K562 (cell line): ENCODE results near the gene TRIM62. TPM values are rescaled to one million over a fixed set of nuclear protein-coding genes. Genes with fewer than 3 reads are reported as not detected.

Experiments used
- BCOR ChIP-seq: fragments of 450-650 bp; IDR thresholded peaks from 2 replicates; pipeline ENCODE4 v1.6.1; 2016
- CLOCK ChIP-seq: fragments of 250-450 bp; sonication (Bioruptor Pico); IDR thresholded peaks from 2 replicates; pipeline ENCODE4 v1.4.0; 2020; ENCODE audit warnings: mild to moderate bottlenecking, moderate library complexity, borderline replicate concordance
- E2F4 ChIP-seq: sonication (generic); formaldehyde crosslinking; IDR thresholded peaks from 2 replicates; pipeline ENCODE4 v1.8.0; 2022; ENCODE audit warnings: mild to moderate bottlenecking, low read depth, missing genetic modification reagents
- ESRRA ChIP-seq: fragments of 450-650 bp; IDR thresholded peaks from 2 replicates; pipeline ENCODE4 v1.6.1; 2014; ENCODE audit warnings: low read depth, mild to moderate bottlenecking, moderate library complexity, borderline replicate concordance
- SMARCA5 ChIP-seq: fragments of 450-650 bp; IDR thresholded peaks from 2 replicates; pipeline ENCODE4 v1.6.1; 2016
- TEAD4 ChIP-seq, 2 experiments: sonication (generic) in 1 of 2; formaldehyde crosslinking in 1 of 2; IDR thresholded peaks; 2 replicates each; pipeline versions ENCODE4 v1.6.1 to v1.8.0; 2012 to 2022; ENCODE audit warnings: borderline replicate concordance in 1 of 2, inconsistent platforms in 1 of 2, low read length in 1 of 2, mild to moderate bottlenecking in 1 of 2, missing genetic modification reagents in 1 of 2
- ZFP36 ChIP-seq: fragments of 150-350 bp; IDR thresholded peaks from 2 replicates; pipeline ENCODE4 v1.6.1; 2018; ENCODE audit warnings: low read length, low read depth; ENCODE audit not compliant: partially characterized antibody
- ZNF184 ChIP-seq: sonication (generic); formaldehyde crosslinking; IDR thresholded peaks from 2 replicates; pipeline ENCODE4 v1.5.0; 2020; ENCODE audit warnings: missing genetic modification reagents
- ZNF445 ChIP-seq: fragments of 250-450 bp; sonication (Bioruptor Pico); IDR thresholded peaks from 2 replicates; pipeline ENCODE4 v1.4.0; 2020; ENCODE audit warnings: low read depth, mild to moderate bottlenecking, moderate library complexity
- polyA plus RNA-seq, 8 experiments: library from polyadenylated mRNA; depleted of rRNA in 4 of 8; stranded (reverse) in 5 of 8; unstranded in 3 of 8; fragments of >200 nt; fragmentation: Nextera tagmentation in 2 of 8; fragmentation: Illumina TruSeq in 1 of 8; extraction: Ambion mirVana in 2 of 8; extraction: Trizol in 1 of 8; gene quantifications; 2 replicates each; pipeline versions ENCODE4 v1.2.1 to v1.2.3, GENCODE V29; 2011 to 2014; ENCODE audit warnings: inconsistent platforms in 1 of 8, missing spikeins in 1 of 8
- total RNA-seq, 7 experiments: library from RNA; depleted of rRNA in 6 of 7; stranded (reverse); fragments of >200 nt in 6 of 7; fragmentation: Illumina TruSeq in 2 of 7; extraction: Trizol in 2 of 7; gene quantifications; 2 replicates each; pipeline versions ENCODE4 v1.2.1 to v1.2.3, GENCODE V29; 2011 to 2021; ENCODE audit warnings: low replicate concordance in 1 of 7

TRIM62 gene
- total and polyA plus RNA-seq, 9 of the 15 experiments (the other 6 are each of a cell fraction or from before 2014, with no cell fraction given) = 0.18 to 2.3 (median 0.52) TPM

GRCh38 chr1:33147275-33147996 lies 34.4 kb downstream of the TRIM62 start (continued):
- TF ChIP-seq ESRRA (peak; percentile 32; the same call in 1 of the 2 replicates), ZNF445 (no peak), BCOR (peak; percentile 81), ZFP36 (peak; percentile 66), TEAD4 (IDR thresholded peaks at IDR 0.05; ENCODE audit: low read length) (no peak), TEAD4 (CRISPR knock-in tag; IDR thresholded peaks at IDR 0.05; ENCODE audit: borderline replicate concordance) (no peak), SMARCA5 (peak; percentile 63; the same call in 1 of the 2 replicates), E2F4 (CRISPR knock-in tag) (no peak), CLOCK (CRISPR knock-in tag) (no peak), ZNF184 (CRISPR knock-in tag) (no peak)
